HepG2 (cell line): Measurements from ENCODE around the gene MRM2. TPM values are rescaled to one million over a fixed set of nuclear protein-coding genes. Genes with fewer than 3 reads are reported as not detected.

Source experiments
- ATAC-seq: fragments of 200-7000 bp; cut with Tn5 transposase; 3 replicates; pipeline ENCODE4 v1.9.1; 2020; ENCODE audit warnings: mild to moderate bottlenecking, moderate library complexity
- BruUV-seq: library from RNA; stranded (reverse); fragments of 400-500 nt; replicated peaks from 2 replicates; lab custom pipeline; 2021; lab: Mats Ljungman, UMichigan
- CTCF ChIA-PET: fragments of 300-600 bp; formaldehyde crosslinking; extraction: SDS; loops from one replicate; lab custom pipeline; 2021; ENCODE audit warnings: low total read pairs, inconsistent platforms, low intra/inter-chr PET ratio; lab: Yijun Ruan, JAX
- POLR2A ChIA-PET: fragments of 350-600 bp; sonication (Branson Sonifier 250); formaldehyde crosslinking; loops from one replicate; lab custom pipeline; 2020; ENCODE audit warnings: antibody characterized with exemption, inconsistent platforms; lab: Yijun Ruan, JAX
- DNase-seq: peaks from one replicate; pipeline ENCODE4 v3.0.0-alpha.2; 2015; ENCODE audit warnings: low spot score
- FAIRE-seq: peaks from 3 replicates; lab custom pipeline; 2011; peaks lifted over from hg19 to GRCh38; lab: Jason Lieb, UNC
- H2AFZ ChIP-seq: one replicate; pipeline ENCODE4 v1.6.1; 2011; ENCODE audit warnings: low read length, inconsistent platforms
- H3K27ac ChIP-seq: fragments of 300-600 bp; 3 replicates; pipeline ENCODE4 v1.8.0; 2011; ENCODE audit warnings: mixed run types, mild to moderate bottlenecking, mixed read lengths, low read length, inconsistent platforms; ENCODE audit not compliant: insufficient read depth; ENCODE audit errors: extremely low read length
- H3K27me3 ChIP-seq, 2 experiments: fragments of 200-600 bp in 1 of 2; 2 replicates in 1 of 2; 3 replicates in 1 of 2; pipeline versions ENCODE4 v1.6.0 to v1.8.0; 2011; ENCODE audit warnings: low read length in 2 of 2, mild to moderate bottlenecking in 2 of 2, moderate library complexity in 2 of 2, inconsistent platforms in 1 of 2; ENCODE audit not compliant: insufficient read depth in 2 of 2, control insufficient read depth in 1 of 2
- H3K36me3 ChIP-seq, 2 experiments: fragments of 200-600 bp in 1 of 2; replicated peaks in 1 of 2; 2 replicates in 1 of 2; 3 replicates in 1 of 2; pipeline versions ENCODE4 v1.5.1 to v1.8.0; 2011; ENCODE audit warnings: low read length in 2 of 2, inconsistent platforms in 1 of 2; ENCODE audit not compliant: insufficient read depth in 2 of 2, control insufficient read depth in 1 of 2
- H3K4me1 ChIP-seq: 2 replicates; pipeline ENCODE4 v1.5.1; 2012; ENCODE audit warnings: low read length, inconsistent platforms; ENCODE audit not compliant: insufficient read depth
- H3K4me2 ChIP-seq: 2 replicates; pipeline ENCODE4 v1.6.0; 2011; ENCODE audit warnings: low read depth, low read length, inconsistent platforms
- H3K4me3 ChIP-seq, 3 experiments: fragments of 200-600 bp in 1 of 3; sonication (generic), shearing (Covaris generic) in 1 of 3; replicated peaks in 1 of 3; 2 replicates each; pipeline ENCODE4 v1.5.1; 2011 to 2016; ENCODE audit warnings: low read length in 3 of 3, inconsistent platforms in 2 of 3, low read depth in 2 of 3, mild to moderate bottlenecking in 2 of 3, control low read depth in 1 of 3, mixed read lengths in 1 of 3; ENCODE audit not compliant: insufficient read depth in 1 of 3
- H3K79me2 ChIP-seq: one replicate; pipeline ENCODE4 v1.6.1; 2011; ENCODE audit warnings: low read length, inconsistent platforms; ENCODE audit not compliant: insufficient read depth
- H3K9ac ChIP-seq: 2 replicates; pipeline ENCODE4 v1.6.0; 2011; ENCODE audit warnings: mild to moderate bottlenecking, low read depth, low read length, inconsistent platforms; ENCODE audit not compliant: insufficient read depth
- H3K9me3 ChIP-seq: 2 replicates; pipeline ENCODE4 v1.5.1; 2012; ENCODE audit warnings: mild to moderate bottlenecking, low read length
- H4K20me1 ChIP-seq: 2 replicates; pipeline ENCODE4 v1.6.0; 2011; ENCODE audit warnings: inconsistent platforms, mild to moderate bottlenecking, low read length, moderate library complexity; ENCODE audit not compliant: insufficient read depth
- EP300 ChIP-seq, 3 experiments: sonication (generic) in 1 of 3; formaldehyde crosslinking in 1 of 3; IDR thresholded peaks; 2 replicates each; pipeline versions ENCODE4 v1.5.1 to v1.6.1; 2011 to 2020; ENCODE audit warnings: low read depth in 2 of 3, low read length in 2 of 3, borderline replicate concordance in 1 of 3, improper control_type of control experiment in 1 of 3, mild to moderate bottlenecking in 1 of 3, missing genetic modification reagents in 1 of 3, moderate library complexity in 1 of 3
- FIP1L1 ChIP-seq: fragments of 200-400 bp; formaldehyde crosslinking; IDR thresholded peaks from 2 replicates; pipeline ENCODE4 v1.6.1; 2018; ENCODE audit warnings: low read depth, mild to moderate bottlenecking, low read length, moderate library complexity, borderline replicate concordance; ENCODE audit not compliant: insufficient read depth
- FOXA3 ChIP-seq: IDR thresholded peaks from 2 replicates; pipeline ENCODE4 v1.6.1; 2016; ENCODE audit warnings: missing genetic modification reagents, missing compliant biosample characterization
- FOXO1 ChIP-seq: sonication (generic); formaldehyde crosslinking; IDR thresholded peaks from 2 replicates; pipeline ENCODE4 v1.4.0; 2020; ENCODE audit warnings: missing genetic modification reagents
- HNF4A ChIP-seq: sonication (generic); formaldehyde crosslinking; IDR thresholded peaks from 2 replicates; pipeline ENCODE4 v1.4.0; 2020; ENCODE audit warnings: missing genetic modification reagents
- KMT2B ChIP-seq: IDR thresholded peaks from 2 replicates; pipeline ENCODE4 v1.6.1; 2016; ENCODE audit warnings: missing genetic modification reagents, missing compliant biosample characterization
- MLLT10 ChIP-seq: sonication (generic); formaldehyde crosslinking; IDR thresholded peaks from 2 replicates; pipeline ENCODE4 v1.4.0; 2020; ENCODE audit warnings: missing genetic modification reagents
- MTA3 ChIP-seq: sonication (generic); formaldehyde crosslinking; IDR thresholded peaks from 2 replicates; pipeline ENCODE4 v1.4.0; 2020; ENCODE audit warnings: missing genetic modification reagents
- PCBP1 ChIP-seq: fragments of 200-400 bp; formaldehyde crosslinking; IDR thresholded peaks from 2 replicates; pipeline ENCODE4 v1.6.1; 2017; ENCODE audit warnings: mild to moderate bottlenecking, low read depth, low read length, borderline replicate concordance
- TAF1 ChIP-seq: sonication (generic); formaldehyde crosslinking; IDR thresholded peaks from 2 replicates; pipeline ENCODE4 v1.4.0; 2020; ENCODE audit warnings: missing genetic modification reagents
- ZBTB1 ChIP-seq: sonication (generic); formaldehyde crosslinking; IDR thresholded peaks from 2 replicates; pipeline ENCODE4 v1.4.0; 2020; ENCODE audit warnings: missing genetic modification reagents, borderline replicate concordance
- ZKSCAN5 ChIP-seq: sonication (generic); formaldehyde crosslinking; IDR thresholded peaks from 2 replicates; pipeline ENCODE4 v1.5.1; 2020; ENCODE audit warnings: mild to moderate bottlenecking, missing genetic modification reagents
- ZNF12 ChIP-seq: sonication (generic); formaldehyde crosslinking; IDR thresholded peaks from 2 replicates; pipeline ENCODE4 v1.5.0; 2020; ENCODE audit warnings: missing genetic modification reagents
- ZNF264 ChIP-seq: sonication (generic); formaldehyde crosslinking; IDR thresholded peaks from 2 replicates; pipeline ENCODE4 v1.4.0; 2020; ENCODE audit warnings: missing genetic modification reagents
- ZNF549 ChIP-seq: sonication (generic); formaldehyde crosslinking; IDR thresholded peaks from 2 replicates; pipeline ENCODE4 v1.5.0; 2020; ENCODE audit warnings: missing genetic modification reagents
- ZNF7 ChIP-seq: IDR thresholded peaks from 2 replicates; pipeline ENCODE4 v1.6.1; 2016; ENCODE audit warnings: missing biosample characterization, missing genetic modification reagents
- ZSCAN12 ChIP-seq: sonication (generic); formaldehyde crosslinking; IDR thresholded peaks from 2 replicates; pipeline ENCODE4 v1.9.0; 2021; ENCODE audit warnings: mild to moderate bottlenecking, missing genetic modification reagents
- WGBS: methylation state at CpG from one replicate; pipeline ENCODE4 v1.1.6; 2017; ENCODE audit warnings: low lambda C conversion rate; 5-methylcytosine and 5-hydroxymethylcytosine counted together
- in situ Hi-C: cut with HindIII; loops from 2 replicates; pipeline ENCODE4 v1.10.0; 2017; ENCODE audit warnings: low pct_unique_long_range_greater_than_20kb; ENCODE audit not compliant: extremely low pct_ligation_motif_present
- intact Hi-C: fragments of 100-400 bp; cut with micrococcal nuclease; formaldehyde crosslinking; loops from one replicate; pipeline ENCODE4 v1.10.0; 2022; ENCODE audit not compliant: unreplicated experiment
- polyA plus RNA-seq, 8 experiments: library from polyadenylated mRNA; depleted of rRNA in 3 of 8; stranded (reverse) in 7 of 8; unstranded in 1 of 8; fragments of >200 nt; fragmentation: Illumina TruSeq in 4 of 8; extraction: Trizol in 4 of 8; gene quantifications; 2 replicates each; pipeline versions ENCODE4 v1.2.1 to v1.2.3, GENCODE V29; 2011 to 2016; ENCODE audit warnings: low read depth in 4 of 8, missing spikeins in 1 of 8, mixed read lengths in 1 of 8; ENCODE audit not compliant: insufficient read depth in 1 of 8
- total RNA-seq, 5 experiments: library from RNA; depleted of rRNA; stranded (reverse); fragments of >200 nt; fragmentation: Illumina TruSeq; extraction: Trizol; gene quantifications; 2 replicates each; pipeline ENCODE4 v1.2.3, GENCODE V29; 2016; ENCODE audit warnings: low read depth in 1 of 5
- TF ChIP-seq, protein P1 (sequence below): sonication (generic); formaldehyde crosslinking; IDR thresholded peaks from 2 replicates; pipeline ENCODE4 v1.4.0; 2020; ENCODE audit warnings: missing genetic modification reagents
- TF ChIP-seq, protein P2 (sequence below): sonication (generic); formaldehyde crosslinking; IDR thresholded peaks from 2 replicates; pipeline ENCODE4 v1.5.0; 2020; ENCODE audit warnings: mild to moderate bottlenecking, missing genetic modification reagents, borderline replicate concordance
- TF ChIP-seq, protein P3 (sequence below): sonication (generic); formaldehyde crosslinking; IDR thresholded peaks from 2 replicates; pipeline ENCODE4 v1.4.0; 2020; ENCODE audit warnings: missing genetic modification reagents, borderline replicate concordance

MRM2 gene
- total and polyA plus RNA-seq, 2 of the 13 experiments (the other 11 are each of a cell fraction or from before 2014, with no cell fraction given): 13.2 to 34.2 TPM

DNA sequence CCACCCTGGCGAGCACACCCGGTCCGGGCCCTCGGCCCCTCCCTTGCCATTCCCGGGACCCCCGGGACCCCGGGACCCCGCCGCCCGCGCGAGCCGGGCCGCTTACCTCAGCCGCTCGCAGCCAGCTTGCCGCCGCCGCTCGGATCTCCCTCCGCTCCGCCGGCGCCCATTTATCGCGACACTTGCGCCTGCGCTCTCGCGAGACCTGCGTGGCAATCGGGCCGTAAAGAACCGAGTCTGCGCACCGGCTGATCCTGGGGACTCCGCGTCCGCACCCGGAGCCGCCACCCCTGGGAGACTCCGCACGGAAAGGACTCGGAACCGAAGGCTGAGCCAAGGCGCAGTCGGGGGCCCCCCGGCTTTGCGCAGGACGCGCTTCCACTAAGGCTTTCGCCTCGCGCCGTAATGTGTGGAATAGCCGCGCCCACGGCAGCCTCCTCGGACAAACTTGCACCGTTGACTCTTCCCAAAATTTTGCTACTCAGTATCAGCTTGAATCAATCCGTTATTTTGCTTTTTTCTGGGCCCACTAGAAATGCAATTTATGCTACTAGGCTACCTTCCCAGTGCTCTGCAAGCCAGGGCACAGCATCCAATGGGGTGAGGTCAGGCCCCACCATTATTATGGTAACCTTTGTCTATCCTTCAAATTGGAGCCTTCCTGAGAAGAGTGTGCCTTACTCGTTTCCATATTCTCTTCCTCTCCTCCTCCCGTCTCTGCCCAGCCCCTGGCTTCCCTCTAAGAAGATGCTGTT, 9.1 kb downstream of the MRM2 start, which contains the start of gene MAD1L1:
Gene MAD1L1 (minus strand): TSS at position 180 of the 755 bp plus-strand sequence. CDS start 2,812 bp downstream, outside the sequence.
- DNase-seq: peak; percentile 83
- H3K27ac ChIP-seq: peak within 1 kb of the TSS; percentile 68
- H3K9me3 ChIP-seq: no peaks in the 10 kb centered on the region
- peak within 1 kb of the TSS; percentile 94 for H3K4me2 ChIP-seq
- H2AFZ ChIP-seq: peak within 1 kb of the TSS; percentile 61
- peaks cover 37% of the 10 kb centered on the region for H3K79me2 ChIP-seq
- CTCF ChIA-PET: no interaction called here
- FAIRE-seq: no peak
- POLR2A ChIA-PET: interaction anchor here (1.0 to 1.7 kb wide), 4 partner anchors 9 to 180 kb away, joined by 3 to 5 read pairs (median 4); partner anchors contain the start of gene EIF3B
- peak within 1 kb of the TSS; percentile 80 to 93 (median 91) for H3K4me3 ChIP-seq
- H3K27me3 ChIP-seq: no peaks in the 10 kb centered on the region
- peaks cover 3% of the 10 kb centered on the region; the same call in 1 of the 2 replicates for H4K20me1 ChIP-seq
- BruUV-seq: TSS peak; percentile 54
- WGBS: 2% methylated on average over 12 of the region's 63 CpGs
- peak; percentile 91 for ATAC-seq
- peak within 1 kb of the TSS; percentile 82 for H3K9ac ChIP-seq
- peaks cover 42% of the 10 kb centered on the region for H3K4me1 ChIP-seq
- in situ Hi-C loops: no loop called here
- H3K36me3 ChIP-seq: peaks cover 8 to 47% of the 10 kb centered on the region in 2 experiments
- intact Hi-C loops: no loop called here
- TF ChIP-seq ZNF549 (CRISPR knock-in tag) (0 out of 2 replicates have a peak, but pooled peaks have one; percentile 23), KMT2B (peak; percentile 81), FIP1L1 (no peak), ZSCAN12 (CRISPR knock-in tag) (no peak), FOXA3 (0 out of 2 replicates have a peak, but pooled peaks have one; percentile 16), ZKSCAN5 (CRISPR knock-in tag) (no peak), ZBTB1 (CRISPR knock-in tag) (no peak), HNF4A (CRISPR knock-in tag) (peak; percentile 23; the same call in 1 of the 2 replicates), MTA3 (no peak), PCBP1 (no peak), EP300 (IDR thresholded peaks at IDR 0.05; ENCODE audit: low read depth in 2 of 2, low read length in 2 of 2) (no peak), EP300 (CRISPR knock-in tag; IDR thresholded peaks at IDR 0.05; ENCODE audit: borderline replicate concordance) (0 out of 2 replicates have a peak, but pooled peaks have one; percentile 45), ZNF12 (CRISPR knock-in tag) (peak; percentile 21; the same call in 1 of the 2 replicates), FOXO1 (CRISPR knock-in tag) (peak; percentile 39; the same call in 1 of the 2 replicates), MLLT10 (CRISPR knock-in tag) (no peak), TAF1 (CRISPR knock-in tag) (peak; percentile 69), ZNF7 (CRISPR knock-in tag) (no peak), ZNF264 (peak; percentile 82; the same call in 1 of the 2 replicates)
- TF ChIP-seq, protein P1, sequence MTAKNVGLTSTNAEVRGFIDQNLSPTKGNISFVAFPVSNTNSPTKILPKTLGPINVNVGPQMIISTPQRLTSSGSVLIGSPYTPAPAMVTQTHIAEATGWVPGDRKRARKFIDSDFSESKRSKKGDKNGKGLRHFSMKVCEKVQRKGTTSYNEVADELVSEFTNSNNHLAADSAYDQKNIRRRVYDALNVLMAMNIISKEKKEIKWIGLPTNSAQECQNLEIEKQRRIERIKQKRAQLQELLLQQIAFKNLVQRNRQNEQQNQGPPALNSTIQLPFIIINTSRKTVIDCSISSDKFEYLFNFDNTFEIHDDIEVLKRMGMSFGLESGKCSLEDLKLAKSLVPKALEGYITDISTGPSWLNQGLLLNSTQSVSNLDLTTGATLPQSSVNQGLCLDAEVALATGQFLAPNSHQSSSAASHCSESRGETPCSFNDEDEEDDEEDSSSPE (CRISPR knock-in tag): peak; percentile 67; the same call in 1 of the 2 replicates
- TF ChIP-seq, protein P2, sequence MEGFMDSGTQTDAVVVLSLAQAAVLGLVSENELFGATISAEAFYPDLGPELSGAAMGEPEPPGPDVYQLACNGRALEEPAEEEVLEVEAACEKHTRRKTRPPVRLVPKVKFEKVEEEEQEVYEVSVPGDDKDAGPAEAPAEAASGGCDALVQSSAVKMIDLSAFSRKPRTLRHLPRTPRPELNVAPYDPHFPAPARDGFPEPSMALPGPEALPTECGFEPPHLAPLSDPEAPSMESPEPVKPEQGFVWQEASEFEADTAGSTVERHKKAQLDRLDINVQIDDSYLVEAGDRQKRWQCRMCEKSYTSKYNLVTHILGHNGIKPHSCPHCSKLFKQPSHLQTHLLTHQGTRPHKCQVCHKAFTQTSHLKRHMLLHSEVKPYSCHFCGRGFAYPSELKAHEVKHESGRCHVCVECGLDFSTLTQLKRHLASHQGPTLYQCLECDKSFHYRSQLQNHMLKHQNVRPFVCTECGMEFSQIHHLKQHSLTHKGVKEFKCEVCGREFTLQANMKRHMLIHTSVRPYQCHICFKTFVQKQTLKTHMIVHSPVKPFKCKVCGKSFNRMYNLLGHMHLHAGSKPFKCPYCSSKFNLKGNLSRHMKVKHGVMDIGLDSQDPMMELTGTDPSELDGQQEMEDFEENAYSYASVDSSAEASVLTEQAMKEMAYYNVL (CRISPR knock-in tag): 0 out of 2 replicates have a peak, but pooled peaks have one; percentile 37
- TF ChIP-seq, protein P3, sequence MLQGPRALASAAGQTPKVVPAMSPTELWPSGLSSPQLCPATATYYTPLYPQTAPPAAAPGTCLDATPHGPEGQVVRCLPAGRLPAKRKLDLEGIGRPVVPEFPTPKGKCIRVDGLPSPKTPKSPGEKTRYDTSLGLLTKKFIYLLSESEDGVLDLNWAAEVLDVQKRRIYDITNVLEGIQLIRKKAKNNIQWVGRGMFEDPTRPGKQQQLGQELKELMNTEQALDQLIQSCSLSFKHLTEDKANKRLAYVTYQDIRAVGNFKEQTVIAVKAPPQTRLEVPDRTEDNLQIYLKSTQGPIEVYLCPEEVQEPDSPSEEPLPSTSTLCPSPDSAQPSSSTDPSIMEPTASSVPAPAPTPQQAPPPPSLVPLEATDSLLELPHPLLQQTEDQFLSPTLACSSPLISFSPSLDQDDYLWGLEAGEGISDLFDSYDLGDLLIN (CRISPR knock-in tag): peak; percentile 27; the same call in 1 of the 2 replicates
